Ishikawa (cell line): ENCODE data around the gene KLHL14.

Experiments
- CEBPB ChIP-seq: IDR thresholded peaks from 2 replicates; pipeline ENCODE4 v1.6.1; 2012
- CREB1 ChIP-seq: IDR thresholded peaks from 2 replicates; pipeline ENCODE4 v1.6.1; 2012; ENCODE audit warnings: low read depth
- EP300 ChIP-seq: IDR thresholded peaks from 2 replicates; pipeline ENCODE4 v1.6.1; 2012; ENCODE audit warnings: borderline replicate concordance
- RAD21 ChIP-seq: IDR thresholded peaks from 2 replicates; pipeline ENCODE4 v1.6.1; 2012; ENCODE audit warnings: low read depth
- TAF1 ChIP-seq: IDR thresholded peaks from 2 replicates; pipeline ENCODE4 v1.6.1; 2012; ENCODE audit warnings: low read depth, mild to moderate bottlenecking

- TF ChIP-seq TAF1 (no peak), CEBPB (no peak), CREB1 (no peak), RAD21 (no peak), EP300 (no peak)
Measured at GRCh38 chr18:32684940-32685339, 87.9 kb downstream of the KLHL14 start.
